WI38 (cell line): ENCODE results near the gene LNPEP.

ENCODE experiments used
- H3K4me3 ChIP-seq: 2 replicates; pipeline ENCODE4 v1.5.1; 2011; ENCODE audit warnings: low read depth, mild to moderate bottlenecking, control low read depth, low read length
- CTCF ChIP-seq: IDR thresholded peaks from 2 replicates; pipeline ENCODE4 v1.5.1; 2012; ENCODE audit warnings: low read depth, mild to moderate bottlenecking, control low read depth, low read length

LNPEP gene

GRCh38 chr5:96963267-96963666 lies 27.4 kb downstream of the LNPEP start:
- TF ChIP-seq CTCF = no peak
- no peak overlapping the region for H3K4me3 ChIP-seq

GRCh38 chr5:96966801-96967200 lies 30.9 kb downstream of the LNPEP start:
- no peak overlapping the region for H3K4me3 ChIP-seq
- no peak for TF ChIP-seq CTCF

- no peak for TF ChIP-seq CTCF
- H3K4me3 ChIP-seq = no peak overlapping the region
Observed at GRCh38 chr5:96967400-96967799, 31.5 kb downstream of the LNPEP start.

GRCh38 chr5:96968074-96968473 lies 32.2 kb downstream of the LNPEP start:
- no peak for TF ChIP-seq CTCF
- H3K4me3 ChIP-seq = no peak overlapping the region

- TF ChIP-seq CTCF = no peak
- H3K4me3 ChIP-seq = no peak overlapping the region
Observed at GRCh38 chr5:96968614-96969013, 32.7 kb downstream of the LNPEP start.

- no peak for TF ChIP-seq CTCF
- H3K4me3 ChIP-seq = no peak overlapping the region
Observed at GRCh38 chr5:96969366-96969765, 33.5 kb downstream of the LNPEP start.

GRCh38 chr5:96972599-96973334 lies 36.9 kb downstream of the LNPEP start:
- H3K4me3 ChIP-seq = no peak overlapping the region
- TF ChIP-seq CTCF = no peak
